HPDE6-E6E7 (cell line): ENCODE results near the gene MRPL37.
"Not testable (repeated sequence)": the region's sequence is repeated elsewhere in the genome, so short reads cannot be mapped to it uniquely, and the experiment has no call there.

ENCODE experiments used
- DNase-seq: peaks from one replicate; pipeline ENCODE4 v3.0.0; 2011; ENCODE audit warnings: missing footprints; ENCODE audit errors: extremely low spot score

The MRPL37 gene

GRCh38 chr1:54172614-54173599 lies 27.1 kb upstream of the MRPL37 start:
- no peak for DNase-seq

- DNase-seq, result no peak
These were observed 26.3 kb upstream of the MRPL37 start for GRCh38 chr1:54173681-54174080.

GRCh38 chr1:54174106-54174505 lies 25.9 kb upstream of the MRPL37 start:
- no peak for DNase-seq

GRCh38 chr1:54176621-54177327 lies 23.2 kb upstream of the MRPL37 start:
- no peak for DNase-seq

- DNase-seq, result no peak
These were observed 22.2 kb upstream of the MRPL37 start for GRCh38 chr1:54177726-54178125.

- DNase-seq, result no peak
These were observed 21.5 kb upstream of the MRPL37 start for GRCh38 chr1:54178296-54179070.

- DNase-seq, result no peak
These were observed 19.1 kb upstream of the MRPL37 start for GRCh38 chr1:54180701-54181360.

GRCh38 chr1:54186056-54186455 lies 13.9 kb upstream of the MRPL37 start:
- no peak for DNase-seq

- DNase-seq, result no peak
These were observed 11.7 kb upstream of the MRPL37 start for GRCh38 chr1:54188291-54188690.

- DNase-seq, result no peak
These were observed 9.4 kb upstream of the MRPL37 start for GRCh38 chr1:54190526-54190925.

- no peak for DNase-seq
These were observed 8.4 kb upstream of the MRPL37 start for GRCh38 chr1:54191525-54191924.

GRCh38 chr1:54193453-54193852 lies 6.5 kb upstream of the MRPL37 start:
- DNase-seq, result no peak

- DNase-seq, result peak; percentile 20
These were observed 709 bp upstream of the MRPL37 start for GRCh38 chr1:54199151-54199764.

GRCh38 chr1:54200519-54200997 lies 591 bp downstream of the MRPL37 start:
- no peak for DNase-seq

GRCh38 chr1:54204199-54204598 lies 4.2 kb downstream of the MRPL37 start:
- no peak for DNase-seq

- DNase-seq, result no peak
These were observed 7.3 kb downstream of the MRPL37 start for GRCh38 chr1:54207287-54207686.

GRCh38 chr1:54207896-54208295 lies 7.9 kb downstream of the MRPL37 start:
- not testable (repeated sequence) for DNase-seq

- no peak for DNase-seq
These were observed 12.9 kb downstream of the MRPL37 start for GRCh38 chr1:54212872-54213271.

- DNase-seq, result no peak
These were observed 15.6 kb downstream of the MRPL37 start for GRCh38 chr1:54215523-54215922.

- no peak for DNase-seq
These were observed 19.1 kb downstream of the MRPL37 start for GRCh38 chr1:54218883-54219687.
